Skin epidermis (tissue), 12 donors: ENCODE results near the gene CR1L.
"Not testable (repeated sequence)": the region's sequence is repeated elsewhere in the genome, so short reads cannot be mapped to it uniquely, and the experiment has no call there.

ENCODE experiments used
- H3K27ac ChIP-seq, 21 experiments: fragments of 200-600 bp; sonication (generic) in 11 of 21; one replicate each; pipeline ENCODE4 v1.5.0; 2020; ENCODE audit warnings: mild to moderate bottlenecking in 3 of 21, inconsistent platforms in 2 of 21, moderate library complexity in 2 of 21
- H3K4me3 ChIP-seq, 7 experiments: fragments of 200-600 bp; sonication (generic) in 2 of 7; one replicate each; pipeline ENCODE4 v1.5.0; 2020; ENCODE audit warnings: inconsistent platforms in 2 of 7, mild to moderate bottlenecking in 2 of 7, moderate library complexity in 1 of 7

The CR1L gene

DNA sequence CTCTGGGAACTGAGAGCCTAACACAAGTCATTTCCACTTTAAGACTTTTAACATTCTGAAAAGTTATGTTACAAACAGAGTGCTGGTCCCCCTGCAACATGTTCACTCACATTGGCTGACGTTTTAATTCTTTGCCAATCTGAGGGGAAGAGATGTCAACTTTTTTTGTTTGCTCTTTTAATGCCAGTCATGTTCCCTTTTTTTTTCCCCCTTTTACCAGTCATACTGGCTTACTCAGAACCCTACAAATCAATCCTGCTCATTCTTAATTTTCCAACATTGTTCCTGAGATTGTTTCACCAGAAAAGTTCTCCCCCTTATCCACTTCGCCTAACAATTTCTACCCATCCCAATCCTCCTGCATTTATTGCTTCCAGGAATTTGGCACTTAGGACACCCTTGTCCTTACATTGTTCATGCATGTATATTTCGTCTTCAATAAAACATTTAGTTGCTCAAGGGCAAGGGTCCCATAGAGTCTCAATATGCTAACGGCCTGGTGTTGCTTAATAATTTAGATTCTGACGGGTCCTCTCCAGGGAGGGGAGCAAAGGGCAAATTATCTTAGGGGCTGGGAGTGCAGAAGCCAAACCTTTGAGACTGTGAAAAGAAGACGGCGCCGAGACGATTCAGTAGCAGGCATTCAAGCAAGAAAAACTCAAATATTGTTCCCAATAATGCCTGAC is 624 bp upstream of the CR1L start:
- no peak overlapping the region for H3K27ac ChIP-seq
- peak overlapping the region; percentile 34 to 55 (median 46) for H3K4me3 ChIP-seq

DNA sequence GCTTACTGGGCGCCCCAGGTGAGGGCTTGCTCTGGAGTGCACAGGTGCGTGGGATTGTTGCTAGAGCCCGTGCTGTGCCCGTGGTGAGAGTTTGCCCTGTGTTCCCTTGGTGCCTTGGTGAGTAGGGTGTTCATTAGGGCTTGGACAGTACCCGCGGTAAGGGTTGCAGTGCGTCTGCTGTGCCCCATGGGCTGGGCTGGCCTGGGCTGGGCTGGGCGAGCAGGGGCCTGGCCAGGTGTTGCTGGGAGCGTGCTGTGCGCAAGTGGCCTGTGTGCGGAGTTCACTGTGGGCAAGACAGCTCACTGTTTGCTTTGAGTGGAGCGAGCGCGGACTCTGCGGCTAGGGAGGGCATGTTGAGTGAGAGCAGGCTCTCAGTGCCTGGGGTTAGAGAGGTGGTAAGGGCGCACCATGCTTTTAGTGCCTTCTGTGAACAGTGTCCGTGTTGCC is 725 bp downstream of the CR1L start:
- H3K4me3 ChIP-seq = peak overlapping the region in 5 of 7 experiments; percentile 38 to 55 (median 54)
- no peak overlapping the region for H3K27ac ChIP-seq

DNA sequence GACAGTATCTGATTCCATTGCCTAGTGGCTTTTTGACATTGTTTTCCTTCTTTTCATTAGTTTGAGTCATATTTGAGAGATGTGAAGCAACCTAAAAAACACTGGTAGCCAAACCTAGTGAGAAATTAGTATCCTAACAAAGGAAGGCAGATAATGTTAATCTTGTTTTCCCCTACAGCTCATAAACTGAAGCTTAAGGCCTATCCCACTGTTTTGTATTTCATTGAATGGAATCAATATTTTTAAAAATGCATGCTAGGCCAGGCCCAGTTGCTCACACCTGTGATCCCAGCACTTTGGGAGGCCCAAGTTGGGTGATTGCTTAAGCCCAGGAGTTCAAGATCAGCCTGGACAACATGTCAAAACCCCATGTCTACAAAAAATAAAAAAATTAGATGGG is 1.2 kb downstream of the CR1L start:
- no peak overlapping the region for H3K4me3 ChIP-seq
- H3K27ac ChIP-seq = no peak overlapping the region

DNA sequence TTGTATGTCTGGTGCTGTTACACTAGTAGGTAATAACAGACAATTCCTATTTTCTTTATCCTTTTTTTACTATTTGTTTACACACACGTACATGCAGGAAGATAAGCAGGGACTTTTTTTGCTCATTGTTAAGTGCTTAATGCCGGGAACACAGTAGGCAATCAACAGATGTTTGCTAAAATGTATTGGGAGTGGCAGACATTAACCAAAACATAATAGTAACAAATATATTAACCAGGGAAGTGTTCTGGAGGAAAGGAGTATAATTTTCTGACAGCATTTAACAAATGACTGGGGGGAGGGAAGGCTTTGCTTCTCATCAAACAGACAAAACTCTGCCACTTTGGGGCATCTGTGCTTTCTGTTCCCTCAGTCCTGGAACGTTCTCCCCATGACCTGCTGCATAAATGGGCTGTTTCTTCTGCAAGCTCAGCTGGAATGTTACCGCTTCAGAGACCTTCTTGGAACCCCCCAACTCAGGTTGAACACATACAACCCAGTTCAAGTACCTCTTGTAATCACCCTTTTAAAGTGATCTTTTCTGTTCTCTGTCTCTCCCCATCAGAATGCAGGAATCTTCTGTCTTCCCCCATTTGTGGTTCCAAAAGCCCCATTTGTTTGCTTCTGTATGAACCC is 2.1 kb downstream of the CR1L start:
- H3K4me3 ChIP-seq = no peak overlapping the region
- no peak overlapping the region for H3K27ac ChIP-seq

DNA sequence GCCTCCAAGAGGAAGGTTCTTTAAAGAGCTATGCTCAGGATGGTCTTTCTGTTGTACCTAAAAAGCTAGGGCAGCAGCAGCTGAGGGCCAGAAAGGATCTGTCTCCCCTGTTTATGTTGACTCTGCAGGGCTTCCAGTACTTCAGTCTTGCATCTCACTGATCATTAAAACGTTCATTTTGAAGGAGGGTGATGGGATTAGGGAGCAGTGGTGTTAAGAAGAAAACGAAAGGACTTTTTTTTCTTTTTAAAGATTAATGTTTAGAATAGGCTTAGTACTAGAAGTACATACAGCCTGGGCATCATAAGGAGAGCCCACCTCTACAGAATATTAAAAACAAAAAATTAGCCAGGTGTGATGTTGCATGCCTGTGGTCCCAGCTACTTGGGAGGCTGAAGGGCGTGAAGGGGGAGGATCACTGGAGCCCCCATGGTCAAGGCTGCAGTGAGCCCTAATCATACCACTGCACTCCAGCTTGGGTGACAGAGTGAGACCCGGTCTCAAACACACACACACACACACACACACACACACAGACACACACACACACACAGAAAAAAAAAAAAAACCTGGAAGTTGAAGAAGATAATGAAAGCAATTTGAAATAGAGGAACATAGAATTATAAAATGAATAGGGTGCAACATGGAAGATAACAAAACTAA is 2.9 kb downstream of the CR1L start:
- no peak overlapping the region for H3K4me3 ChIP-seq
- no peak overlapping the region for H3K27ac ChIP-seq

DNA sequence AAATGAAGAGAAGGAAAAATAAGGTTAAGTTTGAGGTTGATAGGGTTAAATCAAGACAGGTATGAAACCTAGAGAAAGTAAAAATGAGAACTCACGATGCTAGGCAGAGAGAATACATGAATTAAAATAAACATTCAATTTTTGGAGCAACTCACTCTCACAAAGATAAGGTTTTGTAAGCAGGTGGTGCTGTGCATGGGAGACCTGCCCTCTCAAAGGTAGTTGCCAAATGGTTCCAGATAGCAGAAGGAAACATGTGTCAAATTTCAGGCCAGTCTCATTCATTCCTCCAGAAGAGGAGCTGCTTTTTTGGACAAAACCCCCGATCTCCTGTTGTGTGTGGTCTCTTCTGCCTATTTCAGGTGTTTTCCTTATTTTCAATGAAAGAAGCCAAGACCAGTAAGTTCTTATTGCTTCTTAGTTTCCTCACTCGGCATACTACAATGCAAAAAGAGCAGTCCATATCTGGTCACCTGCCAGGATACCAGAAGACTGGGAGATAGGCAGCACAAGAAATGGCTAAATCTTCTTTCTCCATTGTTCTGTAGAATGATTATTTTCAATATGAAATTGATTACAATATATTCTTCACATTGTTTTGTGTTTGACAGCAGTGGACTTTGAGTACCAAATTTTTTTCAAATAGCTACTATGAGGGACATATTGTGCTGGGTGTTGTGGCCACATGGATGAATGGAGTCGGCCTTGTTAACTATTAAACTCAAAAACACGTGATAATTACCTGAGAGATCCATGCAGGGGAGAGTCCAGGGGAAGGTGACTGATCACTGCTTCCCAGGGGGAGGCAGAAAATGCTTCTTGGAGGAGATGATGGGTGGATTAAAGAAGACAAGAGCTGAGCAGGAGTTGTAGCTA is 3.6 kb downstream of the CR1L start:
- Histone ChIP-seq H3K27ac (no peak overlapping the region), H3K4me3 (no peak overlapping the region)

DNA sequence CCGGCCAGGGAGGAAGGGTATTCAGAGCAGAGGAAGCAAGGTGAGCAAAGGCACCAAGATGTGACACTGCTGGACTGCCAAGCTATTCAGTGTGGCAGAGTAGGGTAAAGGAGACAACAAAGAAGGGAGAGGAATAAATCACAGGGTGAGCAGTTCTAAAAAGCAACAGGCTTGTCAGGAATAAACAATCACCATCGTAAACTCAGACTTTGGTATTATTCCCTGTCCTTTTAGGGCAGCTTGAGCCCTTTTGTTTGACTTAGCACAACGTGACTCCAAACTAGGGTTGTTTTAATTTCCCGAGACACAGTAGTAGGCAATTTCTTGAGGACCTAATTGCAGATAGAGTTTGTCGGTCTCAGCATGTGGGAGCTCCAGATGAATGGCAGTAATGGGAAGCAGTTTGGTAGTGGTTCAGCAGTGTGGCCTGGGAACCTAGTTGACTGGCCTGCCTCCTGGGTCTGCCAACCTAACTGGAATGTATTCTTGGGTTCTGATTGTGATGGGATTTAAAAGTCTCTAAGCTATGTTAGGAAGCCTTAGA is 4.3 kb downstream of the CR1L start:
- Histone ChIP-seq H3K4me3 (no peak overlapping the region), H3K27ac (no peak overlapping the region)

DNA sequence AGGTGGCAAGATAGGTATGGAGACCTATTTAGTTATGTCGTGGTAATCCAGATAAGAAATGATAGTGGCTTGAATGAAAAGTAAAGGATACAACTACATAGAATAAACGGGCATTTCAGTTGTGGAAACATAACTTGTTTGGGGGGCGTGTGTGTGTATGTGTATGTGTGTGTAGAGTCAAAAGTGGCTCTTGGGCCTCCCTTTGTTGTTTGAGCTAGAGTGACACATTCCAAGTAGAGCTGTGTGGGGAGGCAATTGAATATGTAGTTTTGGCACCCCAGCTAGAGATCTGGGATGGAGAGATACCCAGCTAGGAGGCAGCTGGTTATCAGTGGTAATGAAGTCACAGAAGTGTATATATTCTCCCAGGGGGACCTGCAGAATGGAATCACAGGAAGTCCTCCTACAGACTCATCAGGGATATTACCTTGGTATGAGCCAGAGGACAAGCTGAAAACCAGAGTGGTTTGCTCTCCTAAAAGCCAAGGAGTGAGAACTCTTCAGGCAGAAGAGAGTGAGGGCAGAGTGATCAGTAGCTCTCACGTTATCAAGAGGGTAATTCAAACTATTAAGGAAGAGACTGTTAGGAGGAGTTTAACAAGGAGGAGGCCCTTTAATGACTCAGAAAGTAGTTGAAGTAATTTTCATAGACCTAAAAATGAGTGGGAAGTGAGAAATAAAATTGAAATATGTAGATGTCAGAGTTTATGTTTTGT is 5.1 kb downstream of the CR1L start:
- Histone ChIP-seq H3K4me3 (no peak overlapping the region), H3K27ac (no peak overlapping the region)

DNA sequence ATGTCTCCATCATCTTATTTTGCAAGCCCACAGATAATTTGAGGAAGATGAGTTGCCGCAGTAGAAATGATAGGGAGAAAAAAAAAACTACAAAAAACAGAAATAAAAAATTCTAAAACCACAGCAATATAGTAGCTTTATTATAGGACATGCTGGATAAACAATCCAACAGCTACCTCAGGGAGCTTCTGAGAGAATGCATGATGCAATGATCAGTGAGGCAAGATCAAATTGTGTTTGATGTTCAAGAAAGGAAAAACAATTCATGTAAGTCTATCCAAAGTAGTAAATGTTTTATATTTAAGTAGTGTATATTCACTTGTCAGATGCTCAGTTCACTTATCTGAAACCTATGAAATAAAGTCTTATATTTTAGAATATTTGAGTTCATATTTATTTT is 6.7 kb downstream of the CR1L start:
- Histone ChIP-seq H3K4me3 (no peak overlapping the region), H3K27ac (no peak overlapping the region)

DNA sequence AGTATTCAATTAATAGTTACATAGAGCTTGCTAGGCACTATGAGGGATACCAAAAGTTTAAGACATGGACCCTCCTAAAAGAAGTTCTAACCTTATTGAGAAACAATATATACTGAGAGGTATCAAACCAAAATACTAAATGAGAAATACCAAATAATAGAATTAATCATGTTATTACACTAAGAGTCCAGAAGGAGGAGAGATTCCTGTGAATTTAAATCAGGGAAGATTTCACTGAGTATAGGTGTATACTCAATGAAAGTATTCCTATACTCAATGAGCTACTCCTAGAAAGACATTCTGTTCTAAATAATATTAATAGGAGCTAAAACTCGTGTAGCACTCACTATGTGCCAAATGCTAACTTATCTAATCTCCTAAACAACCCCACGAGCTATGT is 9.4 kb downstream of the CR1L start:
- H3K27ac ChIP-seq = no peak overlapping the region
- no peak overlapping the region for H3K4me3 ChIP-seq

DNA sequence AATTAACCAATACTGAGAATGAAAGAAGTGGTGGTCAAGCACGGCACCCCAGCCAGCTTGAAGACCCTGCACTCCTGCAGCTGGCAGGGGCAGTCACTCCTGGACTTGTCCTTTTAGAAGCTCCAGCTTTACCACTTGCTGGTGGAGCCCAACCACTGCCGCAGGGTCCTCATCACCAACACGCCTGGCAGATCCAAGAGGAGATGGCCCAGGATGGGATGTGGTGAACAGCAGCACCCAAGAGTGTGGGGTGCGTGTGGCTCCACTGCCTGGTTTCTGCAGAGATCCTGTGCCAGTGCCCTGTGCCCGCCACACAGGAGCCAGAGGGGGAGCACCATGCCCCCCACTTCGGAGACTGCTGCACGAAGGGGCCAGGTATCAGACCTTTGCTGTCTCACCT is 13.5 kb downstream of the CR1L start:
- Histone ChIP-seq H3K4me3 (no peak overlapping the region), H3K27ac (no peak overlapping the region)

DNA sequence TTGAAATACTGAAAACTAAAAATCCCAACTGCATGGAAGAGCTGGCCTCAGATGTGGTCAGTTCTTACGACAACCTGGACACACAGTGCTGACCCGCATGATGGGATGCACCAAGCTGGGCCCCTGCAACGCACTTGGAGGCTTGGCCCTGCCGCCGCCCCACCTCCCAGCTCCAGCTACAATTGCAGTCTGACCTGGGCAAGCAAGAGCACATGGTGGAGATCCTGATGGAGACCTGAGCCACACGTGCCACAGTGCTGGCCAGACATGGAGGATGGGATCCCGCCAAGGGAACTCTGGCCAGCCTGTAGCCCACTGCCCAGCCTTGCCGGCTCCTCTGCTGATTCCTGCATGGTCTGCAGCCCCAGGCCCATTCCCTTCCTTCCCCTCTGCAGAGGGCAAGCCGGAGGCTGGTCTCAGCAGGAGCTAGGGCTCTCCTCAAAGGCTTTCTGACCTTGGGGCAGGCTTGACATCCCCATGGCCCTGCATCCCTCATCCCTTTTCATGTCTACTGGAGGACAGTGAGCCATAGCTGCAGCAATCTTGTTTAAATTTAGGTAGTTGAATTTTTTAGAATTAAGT is 14.1 kb downstream of the CR1L start:
- Histone ChIP-seq H3K27ac (no peak overlapping the region), H3K4me3 (no peak overlapping the region)

DNA sequence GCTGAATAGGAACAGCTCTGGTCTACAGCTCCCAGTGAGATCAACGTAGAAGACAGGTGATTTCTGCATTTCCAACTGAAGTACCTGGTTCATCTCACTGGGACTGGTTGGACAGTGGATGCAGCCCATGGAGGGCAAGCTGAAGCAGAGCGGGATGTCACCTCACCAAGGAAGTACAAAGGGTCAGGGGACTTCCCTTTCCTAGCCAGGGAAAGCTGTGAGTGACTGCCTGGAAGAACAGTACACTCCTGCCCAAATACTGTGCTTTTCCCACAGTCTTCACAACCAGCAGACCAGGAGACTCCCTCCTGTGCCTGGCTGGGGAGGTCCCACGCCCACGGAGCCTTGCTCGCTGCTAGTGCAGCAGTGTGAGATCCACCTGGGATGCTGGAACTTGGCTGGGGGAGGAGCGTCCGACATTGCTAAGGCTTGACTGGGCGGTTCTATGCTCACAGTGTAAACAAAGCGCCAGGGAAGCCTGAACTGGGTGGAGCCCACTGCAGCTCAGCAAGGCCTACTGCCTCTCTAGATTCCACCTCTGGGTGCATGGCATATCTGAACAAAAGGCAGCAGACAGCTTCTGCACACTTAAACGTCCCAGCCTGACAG is 14.7 kb downstream of the CR1L start:
- Histone ChIP-seq H3K27ac (no peak overlapping the region), H3K4me3 (no peak overlapping the region)

DNA sequence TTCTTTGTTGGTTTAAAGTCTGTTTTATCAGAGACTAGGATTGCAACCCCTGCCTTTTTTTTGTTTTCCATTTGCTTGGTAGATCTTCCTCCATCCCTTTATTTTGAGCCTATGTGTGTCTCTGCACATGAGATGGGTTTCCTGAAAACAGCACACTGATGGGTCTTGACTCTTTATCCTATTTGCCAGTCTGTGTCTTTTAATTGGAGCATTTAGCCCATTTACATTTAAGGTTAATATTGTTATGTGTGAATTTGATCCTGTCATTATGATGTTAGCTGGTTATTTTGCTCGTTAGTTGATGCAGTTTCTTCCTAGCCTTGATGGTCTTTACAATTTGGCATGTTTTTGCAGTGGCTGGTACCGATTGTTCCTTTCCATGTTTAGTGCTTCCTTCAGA is 16.5 kb downstream of the CR1L start:
- H3K4me3 ChIP-seq, H3K27ac ChIP-seq: not testable (repeated sequence)

DNA sequence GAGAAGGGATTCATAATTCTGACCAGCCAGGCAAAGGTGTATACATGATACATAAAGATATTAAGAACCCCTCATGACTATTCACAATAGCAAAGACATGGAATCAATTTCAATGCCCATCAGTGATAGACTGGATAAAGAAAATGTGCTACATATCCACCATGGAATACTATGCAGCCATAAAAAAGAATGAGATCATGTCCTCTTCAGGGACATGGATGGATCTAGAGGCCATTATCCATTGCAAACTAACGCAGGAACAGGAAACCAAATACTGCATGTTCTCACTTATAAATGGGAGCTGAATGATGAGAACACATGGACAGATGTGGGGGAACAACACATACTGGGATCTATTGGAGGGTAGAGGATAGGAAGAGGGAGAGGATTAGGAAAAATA is 21.4 kb downstream of the CR1L start:
- Histone ChIP-seq H3K27ac (no peak overlapping the region), H3K4me3 (no peak overlapping the region)

DNA sequence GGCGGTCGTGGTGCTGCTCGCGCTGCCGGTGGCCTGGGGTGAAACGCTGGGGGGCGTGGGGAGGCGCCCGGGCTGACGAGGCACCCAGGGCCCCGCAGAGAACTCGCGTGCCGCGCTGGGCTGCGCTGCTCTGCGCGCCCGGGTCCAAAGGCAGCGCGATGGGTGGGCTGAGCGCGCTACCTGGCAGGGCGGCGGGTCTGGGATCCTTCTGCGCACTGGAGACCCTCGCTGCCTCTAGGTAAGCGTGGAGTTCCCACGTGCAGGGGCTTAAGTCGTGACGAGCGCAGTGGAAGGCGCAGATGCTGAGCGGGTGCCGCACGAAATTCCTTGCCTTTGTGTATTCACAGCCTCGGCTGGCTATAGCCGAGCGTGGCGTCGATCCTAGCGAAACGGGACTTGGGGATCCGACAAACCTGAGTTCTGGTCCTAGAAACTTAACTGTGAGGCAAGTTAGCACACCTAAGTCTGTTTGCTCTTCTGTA is 24.6 kb downstream of the CR1L start:
- Histone ChIP-seq H3K27ac (no peak overlapping the region), H3K4me3 (no peak overlapping the region)

DNA sequence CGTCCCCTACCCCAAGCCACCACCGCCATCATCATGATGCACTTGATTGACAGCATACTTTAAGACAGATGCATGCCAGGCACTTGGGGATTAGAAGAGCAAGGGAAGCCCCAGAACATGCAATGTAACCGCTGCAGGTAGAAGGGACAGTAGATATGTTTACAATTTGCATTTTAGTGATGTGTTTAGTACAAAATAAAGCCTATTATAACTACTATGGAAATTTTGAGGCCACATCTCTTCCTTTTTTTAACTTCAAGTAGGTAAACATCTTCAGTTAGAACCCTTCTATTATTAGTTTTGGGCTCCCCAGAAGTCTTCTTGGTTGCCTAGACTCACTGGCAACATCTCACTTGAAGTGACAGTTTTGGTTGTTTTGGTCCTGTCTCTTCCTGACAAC is 25.3 kb downstream of the CR1L start:
- H3K4me3 ChIP-seq = no peak overlapping the region
- H3K27ac ChIP-seq = no peak overlapping the region

DNA sequence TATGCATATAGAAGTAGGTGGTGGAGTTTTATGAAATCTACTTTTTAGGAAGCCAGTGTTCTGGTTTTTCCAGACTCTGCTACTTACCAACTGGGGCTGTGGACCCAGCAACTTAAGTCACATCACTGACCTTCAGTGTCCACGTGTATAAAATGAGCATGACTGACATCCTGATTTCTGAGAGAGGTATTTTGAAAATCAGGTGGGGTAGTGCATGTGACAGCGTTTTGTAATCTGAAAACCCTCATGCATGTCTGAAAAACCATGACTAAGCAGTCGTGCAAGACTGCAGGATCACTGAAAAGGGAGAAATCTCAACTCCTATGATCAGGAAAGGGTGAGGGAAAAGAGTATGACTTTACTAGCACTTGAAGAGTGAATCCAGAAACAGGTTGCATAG is 26.1 kb downstream of the CR1L start:
- H3K4me3 ChIP-seq = no peak overlapping the region
- H3K27ac ChIP-seq = no peak overlapping the region
